ENCODE data around the gene ANKDD1B. TPM values are rescaled to one million over a fixed set of nuclear protein-coding genes. Genes with fewer than 3 reads are reported as not detected.
A peak's percentile ranks its signal among the peaks of the same experiment; 100 is the strongest.
"Not testable (repeated sequence)": the region's sequence is repeated elsewhere in the genome, so short reads cannot be mapped to it uniquely, and the experiment has no call there.

The ANKDD1B gene
- total RNA-seq: 1 to 10 TPM in 1 of 9 donors, under 1 TPM in 6, not detected in 2; 0.28 to 4.5 (median 0.61) TPM
- 1 to 10 TPM in 2 of 3 donors, under 1 TPM in 1; 0.73 to 3.8 (median 2.1) TPM for polyA plus RNA-seq
- long read RNA-seq, donor 1: 0 reads
- long read RNA-seq, donor 2: 0 reads
- long read RNA-seq, donor 3: 0 reads
- long read RNA-seq, donor 4: 0 reads
- long read RNA-seq, donor 5: 0 reads
- long read RNA-seq, donor 6, partial matches to known transcripts: 1 of 1 reads
- long read RNA-seq, donor 6, other reads (novel, unspliced or antisense): 0 of 1 reads
- long read RNA-seq, donor 7: 0 reads
- long read RNA-seq, donor 8: 0 reads
- long read RNA-seq, donor 9: 0 reads
- long read RNA-seq, donor 10: 0 reads

GRCh38 chr5:75611311-75612225 is at the start of gene ANKDD1B:
TSS of gene ANKDD1B (plus strand) at chr5:75611453. CDS start at chr5:75611635, 182 bp downstream.
- WGBS, 4 donors: 2 to 6% (median 4%) methylated on average over 37 to 52 of the region's 52 CpGs
- TF ChIP-seq POLR2A (IDR thresholded peaks at IDR 0.05) (peak in 1 of 2 donors; percentile 33), CTCF (IDR thresholded peaks at IDR 0.05) (no peak)

GRCh38 chr5:75565991-75566709 is 45.1 kb upstream of the ANKDD1B start:
- DNase-seq: peak in 1 of 7 donors; percentile 29
- intact Hi-C loops (cut with DNase I); H3K36me3 ChIP-seq (replicated peaks in 1 of 2); H3K9me3 ChIP-seq (replicated peaks in 1 of 3); H3K27me3 ChIP-seq: not testable (repeated sequence)
- peak overlapping the region in 1 of 4 donors; percentile 18 for H3K4me3 ChIP-seq
- peak overlapping the region in 4 of 5 donors; percentile 26 to 84 (median 80) for H3K27ac ChIP-seq
- 90 to 94% (median 91%) methylated on average over 12 to 15 of the region's 15 CpGs for WGBS, 4 donors
- peaks cover 13 to 38% of the 10 kb centered on the region in 2 donors for H3K4me1 ChIP-seq (replicated peaks in 1 of 2)

More at GRCh38 chr5:75611311-75612225, at the start of gene ANKDD1B:
- Histone ChIP-seq H3K4me1 (replicated peaks in 1 of 2) (peaks cover 0 to 5% of the 10 kb centered on the region in 2 donors), H3K27ac (peak within 1 kb of the TSS in 3 of 5 donors; percentile 46 to 55 (median 51)), H3K27me3 (no peaks in the 10 kb centered on the region), H3K4me3 (peak within 1 kb of the TSS; percentile 7 to 70 (median 34)), H3K36me3 (replicated peaks in 1 of 2) (no peaks in the 10 kb centered on the region), H3K9me3 (replicated peaks in 1 of 3) (no peaks in the 10 kb centered on the region)
- intact Hi-C loops (cut with DNase I): no loop called here
- DNase-seq: peak; percentile 43 to 68 (median 55)

- Histone ChIP-seq H3K9me3 (replicated peaks in 1 of 3) (peaks cover 0 to 4% (median 0%) of the 10 kb centered on the region in 3 donors), H3K4me1 (replicated peaks in 1 of 2) (peaks cover 13 to 40% of the 10 kb centered on the region in 2 donors), H3K27me3 (no peaks in the 10 kb centered on the region), H3K27ac (peak overlapping the region in 4 of 5 donors; percentile 26 to 84 (median 80)), H3K4me3 (peak overlapping the region in 1 of 4 donors; percentile 18), H3K36me3 (replicated peaks in 1 of 2) (no peaks in the 10 kb centered on the region)
- intact Hi-C loops (cut with DNase I): no loop called here
- TF ChIP-seq CTCF (IDR thresholded peaks at IDR 0.05) (no peak), POLR2A (IDR thresholded peaks at IDR 0.05) (peak in 1 of 2 donors; percentile 7)
- DNase-seq: peak in 4 of 7 donors; percentile 16 to 38 (median 30)
- 25 to 44% (median 38%) methylated on average over 5 to 6 of the region's 6 CpGs for WGBS, 4 donors
These were observed 44.4 kb upstream of the ANKDD1B start for GRCh38 chr5:75566710-75567309.

- H3K4me3 ChIP-seq: no peak overlapping the region
- intact Hi-C loops (cut with DNase I): no loop called here
- H3K36me3 ChIP-seq (replicated peaks in 1 of 2): no peaks in the 10 kb centered on the region
- H3K27me3 ChIP-seq: no peaks in the 10 kb centered on the region
- peak overlapping the region in 4 of 5 donors; percentile 26 to 84 (median 64) for H3K27ac ChIP-seq
- peaks cover 0 to 4% (median 0%) of the 10 kb centered on the region in 3 donors for H3K9me3 ChIP-seq (replicated peaks in 1 of 3)
- DNase-seq: no peak
- TF ChIP-seq CTCF (IDR thresholded peaks at IDR 0.05) (no peak), POLR2A (IDR thresholded peaks at IDR 0.05) (no peak)
- WGBS, 4 donors: 29 to 47% (median 38%) methylated on average over 2 of the region's 2 CpGs
- H3K4me1 ChIP-seq (replicated peaks in 1 of 2): peaks cover 13 to 40% of the 10 kb centered on the region in 2 donors
These were observed 43.5 kb upstream of the ANKDD1B start for GRCh38 chr5:75567710-75568109.

Data from adrenal gland (tissue), 19 donors.